SK-N-MC (cell line): ENCODE results near the gene NOVA2.

ENCODE experiments used
- EZH2 ChIP-seq: fragments of 200-600 bp; sonication (generic); IDR thresholded peaks from one replicate; pipeline ENCODE4 v1.6.1; 2017; ENCODE audit warnings: antibody characterized with exemption
- POLR2AphosphoS5 ChIP-seq: IDR thresholded peaks from 2 replicates; pipeline ENCODE4 v1.6.1; 2012; ENCODE audit warnings: mild to moderate bottlenecking, low read depth, low read length, borderline replicate concordance

DNA sequence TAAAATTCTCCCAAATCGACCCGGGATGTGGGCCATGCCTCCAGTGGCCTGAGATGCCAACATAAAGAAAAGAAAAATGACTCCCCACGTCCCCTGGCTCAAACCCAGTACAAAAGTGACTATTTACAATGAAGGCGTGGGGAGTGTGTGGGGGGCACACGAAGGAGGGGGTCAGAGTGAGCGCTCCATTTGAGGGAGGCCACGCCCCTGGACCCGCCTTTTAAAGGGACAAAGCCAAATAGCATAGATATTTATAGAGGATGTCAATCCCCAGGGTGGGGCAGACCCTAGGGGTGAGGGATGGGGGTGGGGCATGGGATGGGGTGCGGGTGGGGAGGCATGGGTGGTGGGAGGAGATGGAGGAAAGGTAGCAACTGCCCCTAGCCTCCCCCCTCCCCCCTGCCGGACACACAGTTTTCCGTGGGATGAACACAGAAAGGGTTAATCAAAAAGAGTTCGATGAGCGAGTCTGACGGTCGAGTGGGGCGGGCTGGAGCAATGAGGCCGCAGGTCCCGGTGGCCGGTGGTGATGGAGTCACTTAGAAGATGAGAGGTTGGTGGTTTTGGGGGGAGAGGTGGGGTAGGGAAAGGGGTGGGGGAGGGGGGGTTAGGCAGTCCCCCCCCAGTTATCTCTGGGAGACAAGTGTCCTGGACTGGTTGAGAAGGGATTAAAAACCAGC lies 39.0 kb downstream of the NOVA2 start:
- TF ChIP-seq POLR2AphosphoS5 (no peak), EZH2 (no peak)
